ENCODE measurements around the gene PLA2G2E.

GRCh38 chr1:19909392-19909791 lies 14.0 kb downstream of the PLA2G2E start:
- TF ChIP-seq CTCF (IDR thresholded peaks at IDR 0.05) (no peak), POLR2A (IDR thresholded peaks at IDR 0.05) (no peak)

Measured in upper lobe of left lung (tissue), 4 donors.